Hematopoietic multipotent progenitor cell treated with erythropoietin and hydrocortisone succinate and interleukin-3 and kit ligand, for 4 days (in vitro differentiated cells): Measurements from ENCODE around the gene ZNF451.

ENCODE experiments used
- DNase-seq: peaks from one replicate; pipeline ENCODE4 v3.0.0-alpha.2; 2015

The ZNF451 gene

GRCh38 chr6:57216235-57217101 is 126.5 kb downstream of the ZNF451 start:
- no peak for DNase-seq

GRCh38 chr6:57217270-57217669 is 127.3 kb downstream of the ZNF451 start:
- DNase-seq = no peak
